Medulla oblongata (tissue), 1 donor: Measurements from ENCODE around the gene MGLL.
A peak's percentile ranks its signal among the peaks of the same experiment; 100 is the strongest.

Source experiments
- DNase-seq: peaks from one replicate; pipeline ENCODE4 v3.0.0-alpha.2; 2015; ENCODE audit errors: extremely low spot score

MGLL gene

GRCh38 chr3:127774647-127775046, 47.7 kb downstream of the MGLL start:
- no peak for DNase-seq

- no peak for DNase-seq
These were observed 48.4 kb downstream of the MGLL start for GRCh38 chr3:127773752-127774395.

GRCh38 chr3:127772827-127773751, 49.2 kb downstream of the MGLL start:
- DNase-seq = no peak

GRCh38 chr3:127772273-127772672, 50.0 kb downstream of the MGLL start:
- no peak for DNase-seq

GRCh38 chr3:127771746-127772145, 50.6 kb downstream of the MGLL start:
- no peak for DNase-seq

GRCh38 chr3:127770671-127771355, 51.5 kb downstream of the MGLL start:
- no peak for DNase-seq

- DNase-seq = no peak
These were observed 52.8 kb downstream of the MGLL start for GRCh38 chr3:127769284-127770081.

GRCh38 chr3:127768346-127769008, 53.8 kb downstream of the MGLL start:
- no peak for DNase-seq

GRCh38 chr3:127767126-127767525, 55.2 kb downstream of the MGLL start:
- no peak for DNase-seq

- DNase-seq = no peak
These were observed 56.6 kb downstream of the MGLL start for GRCh38 chr3:127765735-127766134.

GRCh38 chr3:127764841-127765362, 57.4 kb downstream of the MGLL start:
- no peak for DNase-seq

- DNase-seq = no peak
These were observed 58.0 kb downstream of the MGLL start for GRCh38 chr3:127764301-127764700.

GRCh38 chr3:127763816-127764215, 58.5 kb downstream of the MGLL start:
- DNase-seq = no peak

GRCh38 chr3:127763337-127763736, 59.0 kb downstream of the MGLL start:
- DNase-seq = no peak

- DNase-seq = no peak
These were observed 59.6 kb downstream of the MGLL start for GRCh38 chr3:127762787-127763105.

- peak; percentile 85 for DNase-seq
These were observed 60.1 kb downstream of the MGLL start for GRCh38 chr3:127762077-127762786.

- peak; percentile 79 for DNase-seq
These were observed 60.9 kb downstream of the MGLL start for GRCh38 chr3:127761441-127761801.

GRCh38 chr3:127760791-127761440, 61.4 kb downstream of the MGLL start:
- DNase-seq = no peak

- DNase-seq = no peak
These were observed 62.0 kb downstream of the MGLL start for GRCh38 chr3:127760361-127760760.

GRCh38 chr3:127759826-127760225, 62.5 kb downstream of the MGLL start:
- no peak for DNase-seq
